Heart left ventricle (tissue), 16 donors: Measurements from ENCODE around the gene ZCCHC2. TPM values are rescaled to one million over a fixed set of nuclear protein-coding genes. Genes with fewer than 3 reads are reported as not detected.
A peak's percentile ranks its signal among the peaks of the same experiment; 100 is the strongest.

ENCODE experiments used
- ATAC-seq, 4 donors: fragments of 200-7000 bp; cut with Tn5 transposase; one replicate each; pipeline ENCODE4 v1.9.1; 2020 to 2022; ENCODE audit warnings: moderate library complexity in 4 of 4, mild to moderate bottlenecking in 3 of 4, moderate number of reproducible peaks in 1 of 4
- DNase-seq, 5 donors: peaks; one replicate each; pipeline ENCODE4 v3.0.0-alpha.2; 2020
- H3K27ac ChIP-seq, 12 donors: fragments of 200-600 bp; sonication (generic) in 4 of 12; one replicate each; pipeline versions ENCODE4 v1.5.0 to v1.8.0; 2016 to 2022; ENCODE audit warnings: mild to moderate bottlenecking in 2 of 12
- H3K27me3 ChIP-seq, 9 donors: fragments of 200-600 bp; sonication (generic) in 2 of 9; one replicate each; pipeline versions ENCODE4 v1.5.1 to v1.8.0; 2016 to 2022; ENCODE audit warnings: mild to moderate bottlenecking in 3 of 9
- H3K36me3 ChIP-seq, 9 donors: fragments of 200-600 bp; sonication (generic) in 2 of 9; one replicate each; pipeline versions ENCODE4 v1.5.0 to v1.8.0; 2018 to 2022; ENCODE audit warnings: mild to moderate bottlenecking in 2 of 9
- H3K4me1 ChIP-seq, 12 donors: fragments of 200-600 bp; sonication (generic) in 4 of 12; one replicate each; pipeline versions ENCODE4 v1.5.0 to v1.8.0; 2016 to 2022; ENCODE audit warnings: mild to moderate bottlenecking in 3 of 12
- H3K4me3 ChIP-seq, 12 donors: fragments of 200-600 bp; sonication (generic) in 4 of 12; one replicate each; pipeline versions ENCODE4 v1.5.0 to v1.8.0; 2017 to 2022; ENCODE audit warnings: mild to moderate bottlenecking in 9 of 12, moderate library complexity in 4 of 12
- H3K9me3 ChIP-seq, 12 donors: fragments of 200-600 bp; sonication (generic) in 4 of 12; one replicate each; pipeline versions ENCODE4 v1.5.0 to v1.8.0; 2016 to 2022; ENCODE audit warnings: mild to moderate bottlenecking in 1 of 12
- CTCF ChIP-seq, 12 donors: fragments of 200-600 bp; sonication (generic) in 4 of 12; IDR thresholded peaks; one replicate each; pipeline versions ENCODE4 v1.5.0 to v1.8.0; 2018 to 2022; ENCODE audit warnings: antibody characterized with exemption in 12 of 12, mild to moderate bottlenecking in 5 of 12
- POLR2A ChIP-seq, 2 donors: fragments of 450-650 bp; IDR thresholded peaks; one replicate each; pipeline ENCODE4 v1.6.1; 2017; ENCODE audit warnings: antibody characterized with exemption in 2 of 2, mild to moderate bottlenecking in 2 of 2, moderate library complexity in 2 of 2
- WGBS, 4 donors: extraction: QIAGEN DNeasy Blood & Tissue Kit in 2 of 4; methylation state at CpG; one replicate each; pipeline versions ENCODE4 v1.1.5 to v1.1.7; 2013 to 2018; 5-methylcytosine and 5-hydroxymethylcytosine counted together
- intact Hi-C, 10 donors: fragments of 100-400 bp; cut with DNase I; formaldehyde crosslinking; loops; one replicate each; pipeline versions ENCODE4 v1.11.1 to v1.14.2; 2022
- polyA plus RNA-seq, 2 donors: library from polyadenylated mRNA; stranded (reverse); fragments of 200-250 nt; gene quantifications; one replicate each; pipeline ENCODE4 v1.2.3, GENCODE V29; 2013
- total RNA-seq, 9 donors: library from RNA; depleted of rRNA in 2 of 9; stranded (reverse); fragments of >200 nt in 2 of 9; fragmentation: NEBNext Ultra II Directional in 3 of 9; extraction: Animal tissue kit (Norgen Biotek cat#: 25700) in 3 of 9; gene quantifications; one replicate each; pipeline versions ENCODE4 v1.1.0 to v1.2.4, GENCODE V29; 2016 to 2023
- donor health status: ischemic (EF 13 %, LVEDD 7.1; RV severe dilation, severe dysfunction).
- donor health status: healthy with polysubstance abuse.
- donor health status: DM: no; HTN: yes; CAD: no.
- donor health status: DM: no; HTN: no; CAD: no.
- donor health status: ischemic (EF 25% LVEDD 6.9; RV normal size, moderate dysfunction).
- donor health status: ischemic (EF 25% LVEDD 5.7; RV mildly dilated, moderate dysfunction).
- donor health status: healthy.
- donor health status: DM: yes; HTN: yes; CAD: no.
- donor health status: ischemic (EF 35%, LVEDD 5.7; RV mildly dilated, moderate dysfunction).
- donor health status: nonischemic (EF 11% LVEDD 7.7; RV severe dilation, severe dysfunction).
- donor health status: DM: yes; HTN: yes; CAD: no.
- donor health status: PGD.
- donor health status: ischemic (EF 29% LVEDD 5.4; RV normal size, mild dysfunction).
- donor health status: nonischemic (EF 23%, LVEDD 6.1; RV moderate dilation, normal function).

The ZCCHC2 gene
- total and polyA plus RNA-seq, 11 donors, result 5.6 to 27.5 (median 18.6) TPM

- TF ChIP-seq CTCF (IDR thresholded peaks at IDR 0.05) (no peak), POLR2A (IDR thresholded peaks at IDR 0.05) (no peak)
- 69 to 87% (median 79%) methylated on average over 9 of the region's 9 CpGs for WGBS, 4 donors
- Histone ChIP-seq H3K9me3 (peaks cover 0 to 1% (median 0%) of the 10 kb centered on the region in 12 donors), H3K27ac (no peak overlapping the region), H3K4me1 (peaks cover 0 to 39% (median 17%) of the 10 kb centered on the region in 12 donors), H3K4me3 (no peak overlapping the region), H3K27me3 (no peaks in the 10 kb centered on the region), H3K36me3 (peaks cover 0 to 10% (median 4%) of the 10 kb centered on the region in 9 donors)
- intact Hi-C loops, result loop anchor here (2.0 to 10.0 kb wide), 10 partner anchors 63 to 403 kb away; partner anchors contain the start of genes PIGN (in 4 of the 10), RELCH (in 4 of the 10), PHLPP1 (in 2 of the 10) and TNFRSF11A (in 1 of the 10)
- ATAC-seq (no peak), DNase-seq (no peak)
These were observed 64.9 kb downstream of the ZCCHC2 start for GRCh38 chr18:62587689-62588088.

DNA sequence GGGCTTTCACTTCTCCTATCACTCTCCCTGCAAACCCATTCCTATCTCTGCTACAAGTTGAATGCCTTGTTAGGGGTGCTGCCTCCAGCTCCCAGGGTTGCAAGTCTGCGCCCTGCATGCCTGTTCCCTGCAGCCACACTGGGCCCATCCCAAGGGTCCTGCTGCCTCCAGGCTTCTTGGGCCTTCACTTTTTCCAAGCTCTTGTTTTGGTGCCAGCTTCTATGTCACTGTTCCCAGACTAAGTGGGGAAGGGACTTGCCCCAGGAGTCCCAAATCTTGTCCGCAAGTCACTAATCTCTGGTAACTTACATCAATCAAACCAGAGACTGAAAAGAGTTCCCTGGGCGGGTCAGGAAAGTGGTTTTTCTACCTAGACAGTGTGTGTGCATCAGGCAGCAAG is 65.4 kb downstream of the ZCCHC2 start:
- Histone ChIP-seq H3K36me3 (peaks cover 0 to 10% (median 4%) of the 10 kb centered on the region in 9 donors), H3K9me3 (peaks cover 0 to 5% (median 0%) of the 10 kb centered on the region in 12 donors), H3K4me1 (peaks cover 0 to 39% (median 17%) of the 10 kb centered on the region in 12 donors), H3K27me3 (no peaks in the 10 kb centered on the region), H3K27ac (no peak overlapping the region), H3K4me3 (no peak overlapping the region)
- DNase-seq (no peak), ATAC-seq (no peak)
- 86 to 100% (median 94%) methylated on average over 3 of the region's 3 CpGs for WGBS, 4 donors
- TF ChIP-seq CTCF (IDR thresholded peaks at IDR 0.05), result no peak
- no peak for TF ChIP-seq POLR2A (IDR thresholded peaks at IDR 0.05)
- intact Hi-C loops, result loop anchor here in 9 of 10 donors (2.0 to 10.0 kb wide), 10 partner anchors 63 to 403 kb away; partner anchors contain the start of genes PIGN (in 4 of the 9), RELCH (in 4 of the 9), PHLPP1 (in 2 of the 9) and TNFRSF11A (in 1 of the 9)

GRCh38 chr18:62590799-62591590 is 68.2 kb downstream of the ZCCHC2 start:
- DNase-seq (no peak), ATAC-seq (peak; percentile 44 to 68 (median 62))
- H3K36me3 ChIP-seq, result no peaks in the 10 kb centered on the region
- H3K4me3 ChIP-seq, result peak overlapping the region in 1 of 12 donors; percentile 9
- H3K4me1 ChIP-seq, result peaks cover 0 to 22% (median 10%) of the 10 kb centered on the region in 12 donors
- H3K27ac ChIP-seq, result peak overlapping the region in 2 of 12 donors; percentile 31 to 59
- peaks cover 0 to 8% (median 0%) of the 10 kb centered on the region in 9 donors for H3K27me3 ChIP-seq
- no peak for TF ChIP-seq POLR2A (IDR thresholded peaks at IDR 0.05)
- TF ChIP-seq CTCF (IDR thresholded peaks at IDR 0.05), result no peak
- WGBS, 4 donors, result 33 to 50% (median 47%) methylated on average over 11 to 15 of the region's 15 CpGs
- peaks cover 0 to 5% (median 0%) of the 10 kb centered on the region in 12 donors for H3K9me3 ChIP-seq
- intact Hi-C loops, result loop anchor here in 1 of 10 donors (5.0 kb wide), 1 partner anchor 116 kb away; no protein-coding TSS in a partner anchor
